SK-N-SH (cell line): ENCODE measurements around the gene LPAR1. TPM values are rescaled to one million over a fixed set of nuclear protein-coding genes. Genes with fewer than 3 reads are reported as not detected.

Experiments
- CTCF ChIA-PET: fragments of 300-600, 350-600 bp; formaldehyde crosslinking; extraction: SDS; loops from one replicate; lab custom pipeline; 2021; lab: Yijun Ruan, JAX
- POLR2A ChIA-PET: fragments of 350-600 bp; sonication (Branson Sonifier 250); formaldehyde crosslinking; extraction: SDS; loops from one replicate; lab custom pipeline; 2020; ENCODE audit warnings: antibody characterized with exemption, inconsistent platforms; lab: Yijun Ruan, JAX
- DNase-seq: peaks from one replicate; pipeline ENCODE4 v3.0.0; 2012
- H2AFZ ChIP-seq: fragments of 200-600 bp; sonication (generic); 2 replicates; pipeline ENCODE4 v1.8.1; 2016; ENCODE audit warnings: antibody characterized with exemption, mild to moderate bottlenecking, low read depth
- H3F3A ChIP-seq: fragments of 200-600 bp; sonication (generic); replicated peaks from 2 replicates; pipeline ENCODE3; 2016; ENCODE audit warnings: antibody characterized with exemption, mild to moderate bottlenecking; ENCODE audit not compliant: insufficient read depth
- H3K27ac ChIP-seq, 2 experiments: fragments of 200-500 bp in 1 of 2; fragments of 200-600 bp in 1 of 2; sonication (Bioruptor generic) in 1 of 2; sonication (generic), shearing (Covaris generic) in 1 of 2; 2 replicates each; pipeline versions ENCODE4 v1.5.1 to v1.6.1; 2014 to 2016; ENCODE audit warnings: low read depth in 2 of 2, inconsistent platforms in 1 of 2, low read length in 1 of 2, mild to moderate bottlenecking in 1 of 2, mixed read lengths in 1 of 2
- H3K27me3 ChIP-seq: fragments of 200-600 bp; sonication (generic), shearing (Covaris generic); 2 replicates; pipeline ENCODE4 v1.6.1; 2016; ENCODE audit warnings: mixed run types; ENCODE audit not compliant: insufficient read depth
- H3K36me3 ChIP-seq, 2 experiments: fragments of 200-500 bp in 1 of 2; fragments of 200-600 bp in 1 of 2; sonication (Bioruptor generic) in 1 of 2; sonication (generic) in 1 of 2; replicated peaks in 1 of 2; 2 replicates each; pipeline versions ENCODE3 to v1.5.1; 2014 to 2016; ENCODE audit warnings: low read length in 1 of 2, mild to moderate bottlenecking in 1 of 2; ENCODE audit not compliant: insufficient read depth in 2 of 2, control insufficient read depth in 1 of 2
- H3K4me1 ChIP-seq, 2 experiments: fragments of 200-500 bp in 1 of 2; fragments of 200-600 bp in 1 of 2; sonication (Bioruptor generic) in 1 of 2; sonication (generic), shearing (Covaris generic) in 1 of 2; 2 replicates each; pipeline versions ENCODE4 v1.5.1 to v1.6.1; 2014 to 2016; ENCODE audit warnings: low read depth in 1 of 2, low read length in 1 of 2, mixed run types in 1 of 2; ENCODE audit not compliant: insufficient read depth in 2 of 2, control insufficient read depth in 1 of 2
- H3K4me2 ChIP-seq: fragments of 200-600 bp; sonication (generic), shearing (Covaris generic); 2 replicates; pipeline ENCODE4 v1.6.1; 2017; ENCODE audit warnings: mixed run types
- H3K4me3 ChIP-seq, 2 experiments: fragments of 200-500 bp in 1 of 2; fragments of 200-600 bp in 1 of 2; sonication (Bioruptor generic) in 1 of 2; sonication (generic), shearing (Covaris generic) in 1 of 2; 2 replicates each; pipeline versions ENCODE4 v1.5.1 to v1.8.1; 2014 to 2016; ENCODE audit warnings: low read depth in 2 of 2, inconsistent platforms in 1 of 2, low read length in 1 of 2, mild to moderate bottlenecking in 1 of 2, mixed read lengths in 1 of 2, moderate library complexity in 1 of 2
- H3K79me2 ChIP-seq: fragments of 200-600 bp; sonication (generic); 2 replicates; pipeline ENCODE4 v1.8.1; 2017; ENCODE audit warnings: mild to moderate bottlenecking; ENCODE audit not compliant: insufficient read depth
- H3K9ac ChIP-seq: fragments of 200-600 bp; sonication (generic); 2 replicates; pipeline ENCODE4 v1.6.1; 2017; ENCODE audit warnings: mixed run types
- H3K9me2 ChIP-seq: fragments of 200-600 bp; sonication (generic); 2 replicates; pipeline ENCODE4 v1.6.1; 2017; ENCODE audit warnings: mixed run types
- H3K9me3 ChIP-seq: fragments of 200-600 bp; sonication (generic); 2 replicates; pipeline ENCODE4 v1.6.1; 2017; ENCODE audit warnings: mixed run types, mild to moderate bottlenecking, moderate library complexity
- H4K20me1 ChIP-seq: fragments of 200-600 bp; sonication (generic); 2 replicates; pipeline ENCODE4 v1.6.1; 2017; ENCODE audit warnings: mild to moderate bottlenecking, mixed run types; ENCODE audit not compliant: insufficient read depth
- ELF1 ChIP-seq: IDR thresholded peaks from 2 replicates; pipeline ENCODE4 v1.4.0; 2012
- EP300 ChIP-seq, 2 experiments: IDR thresholded peaks; 2 replicates each; pipeline versions ENCODE4 v1.4.0 to v1.6.1; 2012; ENCODE audit warnings: borderline replicate concordance in 1 of 2, low read depth in 1 of 2, low read length in 1 of 2
- EZH2phosphoT487 ChIP-seq: fragments of 200-600 bp; sonication (generic); IDR thresholded peaks from 2 replicates; pipeline ENCODE4 v1.6.1; 2017; ENCODE audit warnings: low read depth, mixed run types, mild to moderate bottlenecking, antibody characterized with exemption, moderate library complexity, borderline replicate concordance
- FOSL2 ChIP-seq: IDR thresholded peaks from 2 replicates; pipeline ENCODE4 v1.4.0; 2012; ENCODE audit warnings: low read depth, mild to moderate bottlenecking, moderate library complexity, borderline replicate concordance
- FOXM1 ChIP-seq: IDR thresholded peaks from 2 replicates; pipeline ENCODE4 v1.4.0; 2012; ENCODE audit warnings: low read depth, mild to moderate bottlenecking
- GABPA ChIP-seq: IDR thresholded peaks from 2 replicates; pipeline ENCODE4 v1.4.0; 2012; ENCODE audit warnings: low read depth, mild to moderate bottlenecking
- IRF3 ChIP-seq: fragments of 150-350 bp; IDR thresholded peaks from 2 replicates; pipeline ENCODE4 v1.6.1; 2016; ENCODE audit warnings: mild to moderate bottlenecking, low read depth, low read length
- JUND ChIP-seq: IDR thresholded peaks from 2 replicates; pipeline ENCODE4 v1.4.0; 2012
- MAX ChIP-seq: IDR thresholded peaks from 2 replicates; pipeline ENCODE4 v1.4.0; 2012; ENCODE audit warnings: low read depth
- MXI1 ChIP-seq: IDR thresholded peaks from 2 replicates; pipeline ENCODE4 v1.6.1; 2012; ENCODE audit warnings: mild to moderate bottlenecking, low read depth, low read length, improper control_type of control experiment
- NFIC ChIP-seq: IDR thresholded peaks from 2 replicates; pipeline ENCODE4 v1.4.0; 2012; ENCODE audit warnings: borderline replicate concordance
- PBX3 ChIP-seq: IDR thresholded peaks from 2 replicates; pipeline ENCODE4; 2012
- POLR2AphosphoS5 ChIP-seq: IDR thresholded peaks from 2 replicates; pipeline ENCODE4 v1.6.1; 2012; ENCODE audit warnings: low read depth, low read length
- RCOR1 ChIP-seq: fragments of 150-350 bp; IDR thresholded peaks from 2 replicates; pipeline ENCODE4 v1.6.1; 2017; ENCODE audit warnings: antibody characterized with exemption, low read length
- REST ChIP-seq: IDR thresholded peaks from 2 replicates; pipeline ENCODE4 v1.6.1; 2012; ENCODE audit warnings: mild to moderate bottlenecking, low read depth, low read length, moderate library complexity
- RFX5 ChIP-seq: IDR thresholded peaks from 2 replicates; pipeline ENCODE4 v1.6.1; 2012; ENCODE audit warnings: mild to moderate bottlenecking, improper control_type of control experiment, low read length
- RXRA ChIP-seq: IDR thresholded peaks from 2 replicates; pipeline ENCODE4 v1.4.0; 2012; ENCODE audit warnings: low read depth, mild to moderate bottlenecking, borderline replicate concordance
- TAF1 ChIP-seq: IDR thresholded peaks from 2 replicates; pipeline ENCODE4 v1.6.1; 2012; ENCODE audit warnings: low read depth, mild to moderate bottlenecking, low read length, moderate library complexity, borderline replicate concordance
- TCF12 ChIP-seq: IDR thresholded peaks from 2 replicates; pipeline ENCODE4 v1.4.0; 2012
- USF1 ChIP-seq: IDR thresholded peaks from 2 replicates; pipeline ENCODE4 v1.4.0; 2012; ENCODE audit warnings: low read depth, borderline replicate concordance
- USF2 ChIP-seq: fragments of 150-350 bp; IDR thresholded peaks from 2 replicates; pipeline ENCODE4 v1.6.1; 2017; ENCODE audit warnings: antibody characterized with exemption, low read length, low read depth, borderline replicate concordance
- YY1 ChIP-seq: IDR thresholded peaks from 2 replicates; pipeline ENCODE4 v1.4.0; 2012; ENCODE audit warnings: low read depth, mild to moderate bottlenecking
- WGBS: methylation state at CpG from one replicate; pipeline ENCODE4 v1.1.6; 2017; ENCODE audit warnings: low lambda C conversion rate; 5-methylcytosine and 5-hydroxymethylcytosine counted together
- polyA plus RNA-seq, 3 experiments: library from polyadenylated mRNA; depleted of rRNA; stranded (reverse); fragments of >200 nt; gene quantifications; 2 replicates each; pipeline ENCODE4 v1.2.3, GENCODE V29; 2012

The LPAR1 gene
- polyA plus RNA-seq, 1 of the 3 experiments (the other 2 are of a cell fraction) = 9.4 TPM

- no peak for TF ChIP-seq IRF3
- no peak for TF ChIP-seq FOSL2
- no peak for TF ChIP-seq USF1
- TF ChIP-seq RFX5 = no peak
- no peak for TF ChIP-seq NFIC
- no peak for TF ChIP-seq EP300 (IDR thresholded peaks at IDR 0.05; ENCODE audit: borderline replicate concordance in 1 of 2, low read depth in 1 of 2, low read length in 1 of 2)
- no peak for TF ChIP-seq TCF12
- TF ChIP-seq RXRA = no peak
- TF ChIP-seq MAX = no peak
- no peak for TF ChIP-seq POLR2AphosphoS5
These were observed 67.0 kb downstream of the LPAR1 start (continued) for GRCh38 chr9:110971234-110971633.

- DNase-seq = no peak
- H3K79me2 ChIP-seq = no peaks in the 10 kb centered on the region
- no peak for TF ChIP-seq EZH2phosphoT487
- peak; percentile 48; the same call in 1 of the 2 replicates for TF ChIP-seq TCF12
- TF ChIP-seq MXI1 = no peak
- TF ChIP-seq PBX3 = peak; percentile 49
- TF ChIP-seq REST = no peak
- no peak for TF ChIP-seq YY1
- TF ChIP-seq RFX5 = no peak
- no peak for TF ChIP-seq RCOR1
- no peak; a peak in 1 of 4 replicates for TF ChIP-seq EP300 (IDR thresholded peaks at IDR 0.05; ENCODE audit: borderline replicate concordance in 1 of 2, low read depth in 1 of 2, low read length in 1 of 2)
- no peak for TF ChIP-seq USF2
- TF ChIP-seq JUND = peak; percentile 53
- no peak for TF ChIP-seq GABPA
- TF ChIP-seq ELF1 = no peak
- TF ChIP-seq TAF1 = no peak
- TF ChIP-seq RXRA = no peak
- TF ChIP-seq FOXM1 = no peak
- TF ChIP-seq IRF3 = no peak
- no peak for TF ChIP-seq USF1
- no peak for TF ChIP-seq NFIC
These were observed 68.3 kb downstream of the LPAR1 start for GRCh38 chr9:110969971-110970386.

More at GRCh38 chr9:110969971-110970386, 68.3 kb downstream of the LPAR1 start:
- H2AFZ ChIP-seq = no peak overlapping the region
- ChIA-PET CTCF (no interaction called here), POLR2A (no interaction called here)
- no peaks in the 10 kb centered on the region for H3K27me3 ChIP-seq
- H3K27ac ChIP-seq = peak overlapping the region in 1 of 2 experiments; percentile 6; a peak in 1 of 4 replicates
- H3F3A ChIP-seq = no peaks in the 10 kb centered on the region
- H3K9ac ChIP-seq = no peak overlapping the region
- no peak overlapping the region for H3K4me3 ChIP-seq
- H3K9me3 ChIP-seq = no peaks in the 10 kb centered on the region
- 49% methylated on average over 4 of the region's 4 CpGs for WGBS
- no peaks in the 10 kb centered on the region for H4K20me1 ChIP-seq
- H3K36me3 ChIP-seq = no peaks in the 10 kb centered on the region
- H3K9me2 ChIP-seq = no peaks in the 10 kb centered on the region
- no peaks in the 10 kb centered on the region for H3K4me1 ChIP-seq
- no peak overlapping the region for H3K4me2 ChIP-seq
